Ishikawa (cell line): Measurements from ENCODE around the gene ALDH7A1.

Source experiments
- CEBPB ChIP-seq: IDR thresholded peaks from 2 replicates; pipeline ENCODE4 v1.6.1; 2012
- CREB1 ChIP-seq: IDR thresholded peaks from 2 replicates; pipeline ENCODE4 v1.6.1; 2012; ENCODE audit warnings: low read depth
- EGR1 ChIP-seq: IDR thresholded peaks from 2 replicates; pipeline ENCODE4 v1.6.1; 2012
- EP300 ChIP-seq: IDR thresholded peaks from 2 replicates; pipeline ENCODE4 v1.6.1; 2012; ENCODE audit warnings: borderline replicate concordance
- TAF1 ChIP-seq: IDR thresholded peaks from 2 replicates; pipeline ENCODE4 v1.6.1; 2012; ENCODE audit warnings: low read depth, mild to moderate bottlenecking
- TF ChIP-seq, protein P1 (sequence below): IDR thresholded peaks from 2 replicates; pipeline ENCODE4 v1.6.1; 2012

DNA sequence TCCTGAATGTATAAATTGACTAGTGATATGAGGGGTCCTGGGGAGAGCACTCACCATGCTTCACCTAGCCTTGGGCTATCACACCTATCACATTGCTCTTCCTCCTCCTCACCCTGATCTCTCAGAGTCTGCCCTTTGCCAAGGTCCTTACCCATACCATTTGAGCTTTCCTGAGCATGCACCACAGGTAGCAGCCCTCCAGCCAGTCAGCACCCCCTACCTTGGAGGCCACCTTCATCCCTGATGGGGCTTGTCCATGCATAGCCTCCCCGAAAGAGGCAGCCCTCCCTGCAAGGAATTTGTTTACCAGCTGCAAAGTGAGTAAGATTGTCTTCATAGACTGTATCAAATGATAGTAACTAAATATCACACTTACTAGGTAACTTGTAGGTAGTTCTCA is 83.1 kb downstream of the ALDH7A1 start:
- TF ChIP-seq, protein P1, sequence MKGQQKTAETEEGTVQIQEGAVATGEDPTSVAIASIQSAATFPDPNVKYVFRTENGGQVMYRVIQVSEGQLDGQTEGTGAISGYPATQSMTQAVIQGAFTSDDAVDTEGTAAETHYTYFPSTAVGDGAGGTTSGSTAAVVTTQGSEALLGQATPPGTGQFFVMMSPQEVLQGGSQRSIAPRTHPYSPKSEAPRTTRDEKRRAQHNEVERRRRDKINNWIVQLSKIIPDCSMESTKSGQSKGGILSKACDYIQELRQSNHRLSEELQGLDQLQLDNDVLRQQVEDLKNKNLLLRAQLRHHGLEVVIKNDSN: no peak
- TF ChIP-seq CREB1 (no peak), TAF1 (no peak), EGR1 (no peak), EP300 (no peak), CEBPB (no peak)
